ENCODE results near the gene RAD51C.

Gene RAD51C

DNA sequence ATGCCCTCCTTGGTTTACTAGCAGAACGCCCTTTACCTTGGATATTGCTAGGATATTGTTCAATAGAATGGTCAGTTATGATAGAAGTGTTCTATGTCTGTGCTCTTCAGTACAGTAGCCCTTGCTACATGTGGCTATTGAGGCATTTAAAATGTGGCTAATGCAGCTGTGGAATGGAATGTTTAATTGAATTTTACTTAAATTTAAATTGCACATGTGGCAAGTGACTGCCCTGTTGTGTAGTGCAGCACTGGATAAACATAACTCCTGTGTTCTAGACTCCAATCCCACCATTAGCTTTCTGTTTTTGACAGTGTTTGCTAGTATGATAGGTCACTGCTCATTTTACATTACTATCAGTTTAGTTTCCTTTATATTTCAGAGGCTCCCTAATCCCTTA, 29.9 kb downstream of the RAD51C start:
- no peak overlapping the region for H3K27ac ChIP-seq
- TF ChIP-seq, protein P1, sequence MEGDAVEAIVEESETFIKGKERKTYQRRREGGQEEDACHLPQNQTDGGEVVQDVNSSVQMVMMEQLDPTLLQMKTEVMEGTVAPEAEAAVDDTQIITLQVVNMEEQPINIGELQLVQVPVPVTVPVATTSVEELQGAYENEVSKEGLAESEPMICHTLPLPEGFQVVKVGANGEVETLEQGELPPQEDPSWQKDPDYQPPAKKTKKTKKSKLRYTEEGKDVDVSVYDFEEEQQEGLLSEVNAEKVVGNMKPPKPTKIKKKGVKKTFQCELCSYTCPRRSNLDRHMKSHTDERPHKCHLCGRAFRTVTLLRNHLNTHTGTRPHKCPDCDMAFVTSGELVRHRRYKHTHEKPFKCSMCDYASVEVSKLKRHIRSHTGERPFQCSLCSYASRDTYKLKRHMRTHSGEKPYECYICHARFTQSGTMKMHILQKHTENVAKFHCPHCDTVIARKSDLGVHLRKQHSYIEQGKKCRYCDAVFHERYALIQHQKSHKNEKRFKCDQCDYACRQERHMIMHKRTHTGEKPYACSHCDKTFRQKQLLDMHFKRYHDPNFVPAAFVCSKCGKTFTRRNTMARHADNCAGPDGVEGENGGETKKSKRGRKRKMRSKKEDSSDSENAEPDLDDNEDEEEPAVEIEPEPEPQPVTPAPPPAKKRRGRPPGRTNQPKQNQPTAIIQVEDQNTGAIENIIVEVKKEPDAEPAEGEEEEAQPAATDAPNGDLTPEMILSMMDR (IDR thresholded peaks at IDR 0.05) = no peak
- no peak for TF ChIP-seq ZFX (IDR thresholded peaks at IDR 0.05; ENCODE audit: borderline replicate concordance)

DNA sequence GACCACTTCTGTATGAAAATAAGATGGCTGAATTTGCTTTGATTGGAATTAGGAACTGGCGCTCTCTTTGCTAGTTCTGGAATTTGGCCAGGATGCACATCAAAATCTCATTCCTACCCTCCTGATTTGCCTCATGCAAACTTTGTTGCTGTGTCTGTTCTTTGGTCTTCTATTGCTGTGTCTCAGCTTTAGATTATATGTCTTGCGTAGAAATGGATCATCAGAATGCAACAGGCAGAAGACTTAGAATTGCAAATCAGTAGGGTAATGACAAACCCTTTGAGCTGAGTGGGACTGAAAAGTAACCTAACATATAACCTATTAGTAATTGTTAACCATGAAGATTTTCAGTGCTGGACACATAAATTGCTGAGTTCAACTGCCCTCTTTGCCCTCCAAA, 30.3 kb downstream of the RAD51C start:
- TF ChIP-seq, protein P1 (IDR thresholded peaks at IDR 0.05) = no peak
- TF ChIP-seq ZFX (IDR thresholded peaks at IDR 0.05; ENCODE audit: borderline replicate concordance) = no peak
- H3K27ac ChIP-seq = no peak overlapping the region

DNA sequence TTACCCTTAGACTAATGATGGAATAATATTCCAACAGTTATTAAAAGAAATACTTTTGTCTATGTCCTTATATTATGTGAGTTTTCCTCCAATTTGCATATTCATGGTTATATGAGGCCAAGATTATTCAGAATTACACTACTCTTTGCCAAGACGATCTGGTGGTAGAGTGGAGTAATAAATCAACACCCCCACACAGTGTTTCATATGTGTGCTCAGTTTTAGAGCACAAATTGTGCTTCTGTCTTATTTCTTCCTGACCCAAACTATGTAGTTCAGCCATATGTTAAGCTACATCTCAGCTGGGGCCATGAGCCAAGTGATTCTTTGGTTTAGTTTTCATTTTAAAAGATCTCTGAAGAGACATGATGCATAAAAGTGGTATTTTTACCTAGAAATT, 36.4 kb downstream of the RAD51C start:
- TF ChIP-seq ZFX (IDR thresholded peaks at IDR 0.05; ENCODE audit: borderline replicate concordance) = no peak
- TF ChIP-seq, protein P1 (IDR thresholded peaks at IDR 0.05) = no peak
- H3K27ac ChIP-seq = no peak overlapping the region

DNA sequence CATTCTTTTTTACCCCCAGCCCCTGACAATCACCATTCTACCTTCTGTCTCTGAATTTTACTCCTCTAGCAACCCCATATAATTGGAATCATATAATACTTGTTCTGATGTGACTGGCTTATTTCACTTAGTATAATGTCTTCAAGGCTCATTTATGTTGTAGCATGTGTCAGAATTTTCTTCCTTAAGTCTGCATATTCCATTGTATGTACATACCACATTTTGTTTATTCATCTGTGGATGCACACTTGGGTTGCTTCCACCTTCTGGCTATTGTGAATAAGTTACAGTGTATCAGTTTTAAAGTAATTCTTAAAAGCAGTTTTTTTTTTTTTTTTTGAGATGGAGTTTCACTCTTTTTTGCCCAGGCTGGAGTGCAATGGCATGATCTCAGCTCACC, 38.5 kb downstream of the RAD51C start:
- no peak for TF ChIP-seq ZFX (IDR thresholded peaks at IDR 0.05; ENCODE audit: borderline replicate concordance)
- TF ChIP-seq, protein P1 (IDR thresholded peaks at IDR 0.05) = no peak
- no peak overlapping the region for H3K27ac ChIP-seq

DNA sequence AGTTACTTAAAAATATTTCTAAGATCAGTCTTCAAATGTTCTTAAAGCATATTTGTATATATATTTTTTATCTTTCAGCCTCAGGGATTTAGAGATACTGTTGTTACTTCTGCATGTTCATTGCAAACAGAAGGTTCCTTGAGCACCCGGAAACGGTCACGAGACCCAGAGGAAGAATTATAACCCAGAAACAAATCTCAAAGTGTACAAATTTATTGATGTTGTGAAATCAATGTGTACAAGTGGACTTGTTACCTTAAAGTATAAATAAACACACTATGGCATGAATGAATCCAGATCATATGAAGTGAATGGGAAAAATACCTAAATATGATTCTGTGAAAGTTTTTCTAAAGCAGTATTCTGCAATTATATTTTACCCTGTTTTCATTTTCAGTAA, 41.6 kb downstream of the RAD51C start:
- H3K27ac ChIP-seq = no peak overlapping the region
- TF ChIP-seq ZFX (IDR thresholded peaks at IDR 0.05; ENCODE audit: borderline replicate concordance) = no peak
- TF ChIP-seq, protein P1 (IDR thresholded peaks at IDR 0.05) = no peak

DNA sequence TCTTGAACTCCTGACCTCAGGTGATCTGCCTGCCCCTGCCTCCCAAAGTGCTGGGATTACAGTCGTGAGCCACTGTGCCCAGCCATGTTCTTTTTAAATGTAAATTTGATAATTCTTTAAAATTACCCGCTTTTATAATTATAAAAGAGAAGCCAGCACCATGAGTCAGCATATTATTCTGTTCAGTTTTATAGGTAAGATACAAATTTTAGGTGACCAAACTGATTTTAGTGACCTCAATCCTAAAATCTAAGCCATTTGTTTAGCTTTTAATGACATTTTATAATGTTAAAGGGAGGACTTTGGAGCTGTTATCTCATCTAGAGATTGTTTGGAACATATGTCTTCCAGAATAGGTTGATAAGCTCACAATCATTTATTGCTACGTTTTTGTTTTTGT, 42.4 kb downstream of the RAD51C start:
- no peak overlapping the region for H3K27ac ChIP-seq
- TF ChIP-seq, protein P1 (IDR thresholded peaks at IDR 0.05) = no peak
- TF ChIP-seq ZFX (IDR thresholded peaks at IDR 0.05; ENCODE audit: borderline replicate concordance) = no peak

DNA sequence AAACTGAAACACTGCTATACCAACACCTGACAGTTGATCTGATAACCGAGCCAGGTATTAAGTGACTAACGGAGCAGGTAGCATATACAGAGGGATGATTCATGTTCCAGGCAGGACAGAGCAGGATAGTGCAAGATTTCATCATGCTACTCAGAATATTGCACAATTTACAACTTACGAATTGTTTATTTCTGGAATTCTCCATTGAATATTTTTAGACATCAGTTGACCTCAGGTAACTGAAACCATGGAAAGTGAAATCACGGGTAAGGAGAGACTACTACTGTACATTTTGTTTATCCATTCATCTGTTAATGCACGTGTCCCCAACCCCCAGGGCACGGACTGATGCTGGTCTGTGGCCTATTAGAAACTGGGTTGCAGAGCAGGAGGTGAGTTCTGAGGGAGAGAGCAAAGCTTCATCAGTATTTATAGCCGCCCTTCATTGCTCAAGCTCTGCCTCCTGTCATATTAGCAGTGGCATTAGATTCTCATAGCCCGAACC, 48.8 kb downstream of the RAD51C start:
- no peak for TF ChIP-seq ZFX (IDR thresholded peaks at IDR 0.05; ENCODE audit: borderline replicate concordance)
- TF ChIP-seq, protein P1 (IDR thresholded peaks at IDR 0.05) = no peak
- no peak overlapping the region for H3K27ac ChIP-seq

Measured in 22Rv1 (cell line).